Stimulated activated CD4-positive, alpha-beta T cell treated with anti-CD3 and anti-CD28 coated beads, Interleukin-1b, Interleukin-23, amount 100 ng/mL, for 1 hour (primary cell): Measurements from ENCODE around the gene EMX2.

Source experiments
- DNase-seq, 2 donors: peaks; one replicate each; pipeline ENCODE4 v3.0.0-alpha.2; 2020; ENCODE audit warnings: low read depth in 2 of 2

EMX2 gene

DNA sequence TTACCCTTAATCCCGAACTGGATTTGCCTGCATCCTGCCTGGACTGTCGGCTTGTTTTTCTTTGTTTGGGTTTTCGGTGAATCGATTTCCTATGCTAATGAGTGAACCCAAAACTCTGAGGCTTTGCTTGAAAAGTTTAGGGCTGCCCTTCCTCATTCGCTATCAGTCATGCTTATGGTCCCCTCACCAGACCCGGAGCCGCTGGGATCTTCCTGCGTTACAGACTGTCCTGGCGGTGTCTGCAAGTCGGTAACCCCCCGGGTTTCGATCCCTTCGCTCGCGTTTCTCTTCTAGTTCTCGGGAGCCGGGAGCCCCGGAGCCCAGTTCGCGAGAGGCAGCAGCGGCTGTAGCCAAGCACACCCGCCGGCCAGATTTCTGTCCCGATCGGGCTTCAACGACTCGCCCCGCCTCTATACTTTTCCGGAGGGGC lies 2.2 kb downstream of the EMX2 start:
- no peak for DNase-seq

DNA sequence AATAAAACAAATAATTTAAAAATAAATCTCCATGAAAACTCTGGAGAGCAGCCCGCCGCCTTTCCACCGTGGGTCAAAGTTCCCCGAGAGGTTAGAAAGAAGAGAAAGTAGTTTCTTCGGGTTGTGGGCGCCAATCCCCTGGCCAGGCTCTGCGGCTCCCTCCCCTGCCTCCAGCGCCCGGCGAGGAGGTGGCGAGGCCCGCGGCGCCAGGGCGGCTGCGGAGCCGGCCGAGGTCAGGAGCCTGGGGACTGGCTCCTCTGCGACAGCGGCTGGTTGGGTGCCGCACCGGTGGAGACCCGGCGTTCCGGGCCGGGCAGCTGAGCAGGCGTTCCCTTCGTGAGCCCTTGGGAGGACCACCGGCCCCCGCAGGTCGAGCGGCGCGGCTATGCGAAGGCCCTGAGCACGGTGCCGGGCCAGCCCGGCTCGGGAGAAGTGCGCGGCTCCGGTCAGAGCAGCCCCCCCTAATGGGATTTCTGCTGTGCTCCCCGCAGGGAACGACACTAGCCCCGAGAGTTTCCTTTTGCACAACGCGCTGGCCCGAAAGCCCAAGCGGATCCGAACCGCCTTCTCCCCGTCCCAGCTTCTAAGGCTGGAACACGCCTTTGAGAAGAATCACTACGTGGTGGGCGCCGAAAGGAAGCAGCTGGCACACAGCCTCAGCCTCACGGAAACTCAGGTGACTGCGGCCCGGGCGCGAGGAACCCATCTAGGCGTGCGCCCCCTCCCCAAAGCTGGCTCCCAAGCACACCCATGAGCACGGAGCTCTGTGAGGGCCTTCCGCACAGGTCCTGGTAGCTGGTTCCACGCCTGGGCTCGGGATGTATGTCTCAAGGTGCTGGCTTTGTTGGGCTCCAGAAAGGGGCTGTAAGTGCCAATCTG lies 2.8 kb downstream of the EMX2 start:
- DNase-seq = no peak

DNA sequence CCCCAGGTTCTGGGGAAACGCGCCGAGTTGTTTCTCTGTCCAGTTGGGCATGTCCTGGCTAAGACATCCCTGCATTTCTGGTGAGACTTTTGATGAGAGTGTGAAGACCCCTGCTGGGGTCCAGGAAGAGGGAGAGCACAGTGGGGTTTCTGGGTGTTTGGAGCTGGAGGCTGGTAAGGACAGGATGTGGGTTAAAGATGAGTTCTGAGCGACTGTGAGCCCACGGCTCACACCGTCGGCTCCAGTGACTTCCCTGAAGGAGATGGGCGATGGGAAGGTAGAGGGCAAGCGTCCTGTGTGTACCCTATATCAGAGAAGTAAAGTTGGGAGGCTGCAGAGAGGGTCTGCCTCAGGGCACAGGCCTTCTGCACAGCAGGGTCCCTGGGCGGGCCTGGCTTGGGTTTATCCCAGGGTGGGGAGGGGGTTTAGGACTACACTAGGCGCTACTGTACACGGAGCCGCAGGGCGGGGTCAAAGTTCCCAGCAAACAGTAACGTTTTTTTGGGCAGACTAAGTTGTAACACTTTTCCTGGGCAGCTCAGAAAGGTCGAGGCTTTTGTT lies 3.6 kb downstream of the EMX2 start:
- no peak for DNase-seq

DNA sequence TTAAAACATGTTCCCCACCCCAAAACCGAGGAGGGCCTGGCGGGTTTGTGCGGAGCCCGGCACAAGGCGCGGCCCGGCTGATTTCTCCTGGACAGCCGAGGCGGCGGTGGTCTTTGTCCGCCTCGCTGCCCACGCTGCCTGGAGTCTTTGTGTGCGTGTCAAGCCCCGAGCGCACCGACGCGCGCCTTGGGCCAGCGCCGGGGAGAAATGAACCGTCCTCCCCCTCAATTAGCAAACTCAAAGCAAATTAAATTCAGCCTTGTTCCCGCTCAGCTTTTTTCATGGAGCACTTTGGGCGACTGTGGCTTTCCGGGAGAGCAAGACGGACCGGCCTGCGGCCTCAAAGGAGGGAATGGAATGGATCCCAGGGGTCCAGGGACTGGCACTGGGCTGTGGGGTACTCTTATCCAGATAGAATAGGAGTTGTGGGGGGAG lies 4.1 kb downstream of the EMX2 start:
- DNase-seq = no peak

DNA sequence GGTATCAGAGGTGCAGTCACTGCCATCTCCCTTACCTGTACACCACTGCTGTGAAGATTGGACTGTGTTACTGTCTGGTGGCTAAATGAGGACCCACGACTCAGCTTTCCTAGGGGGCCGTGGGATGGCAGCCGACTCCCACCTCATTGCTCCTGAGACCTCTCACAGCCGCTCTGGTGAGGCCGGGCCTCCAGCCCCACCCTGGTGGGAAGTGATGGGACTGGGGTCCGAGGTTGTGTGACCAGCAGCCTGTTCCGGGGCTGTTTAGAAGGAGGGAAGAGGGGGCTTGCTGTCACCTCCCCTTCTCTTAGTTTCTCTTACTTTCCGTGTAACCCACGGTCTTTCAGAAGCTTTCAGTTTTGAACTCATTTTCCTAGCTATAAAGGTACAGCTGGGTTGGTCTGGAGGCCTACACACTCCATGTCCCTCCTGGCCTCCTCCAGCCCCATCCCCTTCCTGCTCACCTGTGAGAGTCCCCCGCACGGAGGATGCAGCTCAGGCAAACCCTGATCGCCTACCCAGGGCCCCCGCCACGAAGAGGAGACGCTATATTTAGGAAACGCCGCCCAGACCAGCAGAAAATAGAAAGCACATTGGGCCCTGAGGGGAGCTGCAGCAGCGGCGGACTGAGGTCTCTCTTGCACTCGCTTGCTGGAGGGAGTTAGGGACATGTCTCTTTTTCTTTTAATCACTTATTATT lies 4.6 kb downstream of the EMX2 start:
- DNase-seq = no peak

DNA sequence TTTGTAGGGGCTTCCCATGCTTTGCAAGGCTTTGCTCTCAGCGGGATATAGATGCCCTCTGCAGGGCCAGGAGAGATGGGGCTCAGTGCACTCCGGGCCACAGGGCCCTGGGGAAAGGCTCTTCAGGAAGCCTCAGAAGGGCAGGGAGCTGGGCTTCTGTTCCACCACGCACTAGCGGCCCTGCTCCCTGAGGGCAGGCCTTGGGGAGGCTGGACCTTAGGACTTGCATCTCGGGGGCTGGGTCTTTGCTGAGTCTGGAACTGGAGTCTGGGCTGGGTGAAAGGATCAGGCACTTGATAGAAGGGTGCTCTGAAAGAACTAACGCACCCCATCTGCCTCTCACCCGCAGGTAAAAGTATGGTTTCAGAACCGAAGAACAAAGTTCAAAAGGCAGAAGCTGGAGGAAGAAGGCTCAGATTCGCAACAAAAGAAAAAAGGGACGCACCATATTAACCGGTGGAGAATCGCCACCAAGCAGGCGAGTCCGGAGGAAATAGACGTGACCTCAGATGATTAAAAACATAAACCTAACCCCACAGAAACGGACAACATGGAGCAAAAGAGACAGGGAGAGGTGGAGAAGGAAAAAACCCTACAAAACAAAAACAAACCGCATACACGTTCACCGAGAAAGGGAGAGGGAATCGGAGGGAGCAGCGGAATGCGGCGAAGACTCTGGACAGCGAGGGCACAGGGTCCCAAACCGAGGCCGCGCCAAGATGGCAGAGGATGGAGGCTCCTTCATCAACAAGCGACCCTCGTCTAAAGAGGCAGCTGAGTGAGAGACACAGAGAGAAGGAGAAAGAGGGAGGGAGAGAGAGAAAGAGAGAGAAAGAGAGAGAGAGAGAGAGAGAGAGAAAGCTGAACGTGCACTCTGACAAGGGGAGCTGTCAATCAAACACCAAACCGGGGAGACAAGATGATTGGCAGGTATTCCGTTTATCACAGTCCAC lies 5.4 kb downstream of the EMX2 start:
- DNase-seq = no peak

DNA sequence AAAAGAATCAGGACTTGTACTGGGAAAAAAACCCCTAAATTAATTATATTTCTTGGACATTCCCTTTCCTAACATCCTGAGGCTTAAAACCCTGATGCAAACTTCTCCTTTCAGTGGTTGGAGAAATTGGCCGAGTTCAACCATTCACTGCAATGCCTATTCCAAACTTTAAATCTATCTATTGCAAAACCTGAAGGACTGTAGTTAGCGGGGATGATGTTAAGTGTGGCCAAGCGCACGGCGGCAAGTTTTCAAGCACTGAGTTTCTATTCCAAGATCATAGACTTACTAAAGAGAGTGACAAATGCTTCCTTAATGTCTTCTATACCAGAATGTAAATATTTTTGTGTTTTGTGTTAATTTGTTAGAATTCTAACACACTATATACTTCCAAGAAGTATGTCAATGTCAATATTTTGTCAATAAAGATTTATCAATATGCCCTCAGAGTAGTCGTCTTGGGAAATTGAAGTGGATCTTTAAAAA lies 6.6 kb downstream of the EMX2 start:
- DNase-seq = no peak

DNA sequence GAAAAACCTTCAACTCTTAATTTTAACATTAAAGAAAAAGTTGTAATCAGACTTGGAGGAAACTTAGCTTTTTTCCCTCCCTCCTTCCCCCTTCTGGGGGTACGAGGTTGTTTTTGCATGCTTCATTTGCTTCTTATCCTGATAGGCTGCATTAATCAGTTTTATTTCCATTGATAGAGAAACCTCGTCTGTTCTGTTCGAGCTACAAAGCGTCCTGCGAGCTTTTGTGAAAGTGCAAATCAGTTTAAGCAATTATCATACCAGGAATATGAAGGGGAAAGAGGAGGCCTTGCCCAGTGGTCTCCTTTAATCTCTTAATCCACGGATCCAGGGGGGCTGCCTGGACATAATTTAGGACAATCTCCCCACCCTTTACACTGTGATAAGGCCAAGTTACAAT lies 7.5 kb downstream of the EMX2 start:
- DNase-seq = no peak

DNA sequence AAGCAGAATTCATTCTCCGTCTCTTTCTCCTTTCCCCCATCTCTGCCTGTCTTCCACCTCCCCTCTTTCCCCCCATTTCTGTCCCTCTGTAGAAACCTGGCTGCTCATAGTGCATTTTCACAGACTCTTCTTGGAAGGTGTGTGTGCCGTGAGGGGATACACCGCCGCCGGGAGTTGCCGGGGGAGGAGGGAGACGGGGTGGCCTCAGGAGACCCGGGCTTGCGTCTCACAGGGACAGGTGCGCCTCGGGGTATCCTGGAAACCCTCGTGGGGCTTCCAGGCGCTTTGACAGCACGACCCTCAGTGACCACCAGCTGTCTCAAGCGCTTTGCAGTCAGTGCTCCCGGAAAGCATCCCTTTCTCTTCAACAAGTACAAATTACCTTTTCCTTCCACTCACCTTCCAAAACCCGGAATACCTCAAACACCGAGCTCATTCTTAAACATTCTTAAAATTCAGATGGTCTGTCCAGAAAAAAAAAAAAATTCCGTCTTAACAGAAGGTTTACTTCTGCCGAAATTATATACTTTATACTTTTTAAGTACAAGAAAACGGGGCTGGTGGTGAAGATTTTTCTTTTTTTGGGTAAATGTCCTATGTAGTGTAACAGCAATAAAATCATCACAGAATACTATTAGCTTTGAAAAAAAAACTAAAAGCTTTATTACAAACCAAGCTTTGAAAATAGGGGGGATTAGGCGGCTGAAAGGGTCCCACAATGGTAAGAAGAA lies 8.2 kb downstream of the EMX2 start:
- no peak for DNase-seq

DNA sequence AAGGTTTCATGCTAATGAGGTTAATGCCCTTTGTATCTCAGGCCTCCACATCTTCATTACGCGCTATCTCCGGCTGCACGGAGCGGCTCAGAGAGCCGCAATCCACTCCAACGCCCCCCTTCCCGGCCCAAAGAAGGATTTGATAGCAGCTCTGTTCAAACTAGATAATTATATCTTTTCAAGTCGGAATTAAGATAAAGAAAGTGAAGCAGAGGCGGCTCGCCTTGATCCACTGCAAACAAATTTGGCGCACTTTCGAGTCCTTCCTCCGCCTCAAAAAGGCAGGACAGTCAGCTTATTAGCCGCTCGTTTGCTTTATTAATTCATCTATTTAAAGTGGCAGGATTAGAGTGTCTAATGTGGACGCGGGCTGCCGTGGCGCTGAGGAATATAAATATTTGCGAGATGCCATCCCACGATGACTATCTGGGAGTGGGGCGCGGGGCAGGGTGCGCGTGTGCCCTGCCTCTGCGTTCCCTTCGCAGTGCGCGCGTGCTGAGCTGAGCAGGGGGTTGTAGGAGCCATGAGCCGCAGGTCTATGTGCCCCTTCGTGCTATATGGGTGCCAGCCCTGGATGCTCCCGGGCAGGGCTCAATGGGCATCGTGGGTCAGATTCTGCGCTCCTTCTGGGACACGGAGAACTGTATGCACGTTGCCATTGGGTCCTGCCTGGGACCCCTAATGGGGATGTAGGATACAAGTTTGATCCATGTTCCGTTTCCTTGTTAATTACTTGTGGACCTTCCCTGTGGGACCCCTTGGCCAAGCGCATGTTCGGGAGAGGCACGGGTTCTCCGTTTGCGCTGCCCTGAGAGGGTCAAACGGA lies 9.0 kb downstream of the EMX2 start:
- no peak for DNase-seq

DNA sequence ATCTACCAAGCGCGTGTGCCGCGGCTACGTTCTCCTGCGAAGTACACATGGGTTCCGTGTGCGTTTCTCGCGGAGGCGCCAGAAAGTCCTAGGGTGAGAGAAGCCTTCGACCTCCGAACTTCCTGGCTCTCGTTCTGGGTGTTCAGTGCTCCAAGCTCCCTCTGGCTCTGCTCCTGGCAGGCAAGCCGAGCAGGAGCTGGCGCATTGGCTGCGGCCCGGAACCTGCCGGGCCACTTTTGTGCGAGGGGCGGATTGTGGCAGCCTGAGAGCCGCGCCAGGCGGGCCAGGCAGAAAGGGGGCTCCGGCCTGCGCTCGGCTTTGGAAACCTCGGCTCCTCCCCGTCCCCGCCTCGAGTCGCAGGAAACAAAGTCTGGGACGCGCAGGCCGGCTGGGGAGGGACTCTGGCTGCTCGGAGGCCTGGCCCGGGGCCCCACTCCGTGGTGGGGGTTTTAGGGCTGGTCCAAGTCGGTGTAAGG lies 9.6 kb downstream of the EMX2 start:
- DNase-seq = no peak

DNA sequence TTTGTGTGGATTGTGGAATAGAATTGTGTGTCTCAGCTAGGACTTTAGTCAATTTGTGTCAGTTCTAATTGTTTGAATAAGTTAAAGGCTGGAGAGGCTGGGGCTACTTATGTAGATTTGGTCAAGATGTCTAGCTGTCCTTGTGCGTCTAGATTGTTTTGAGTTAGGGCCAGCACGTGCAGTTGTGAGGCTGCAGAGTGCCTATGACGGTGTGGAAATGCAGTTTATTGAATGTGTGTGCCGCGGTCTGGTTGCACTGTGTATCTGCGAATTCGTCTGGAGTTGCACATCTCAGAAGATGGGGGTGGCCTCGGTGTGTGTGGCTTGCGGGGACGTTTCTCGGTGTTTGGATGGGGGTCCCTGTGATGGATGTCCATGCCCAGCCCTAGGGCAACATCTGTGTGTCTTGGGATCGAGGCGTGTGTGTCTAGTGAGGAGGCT lies 10.2 kb downstream of the EMX2 start:
- no peak for DNase-seq

DNA sequence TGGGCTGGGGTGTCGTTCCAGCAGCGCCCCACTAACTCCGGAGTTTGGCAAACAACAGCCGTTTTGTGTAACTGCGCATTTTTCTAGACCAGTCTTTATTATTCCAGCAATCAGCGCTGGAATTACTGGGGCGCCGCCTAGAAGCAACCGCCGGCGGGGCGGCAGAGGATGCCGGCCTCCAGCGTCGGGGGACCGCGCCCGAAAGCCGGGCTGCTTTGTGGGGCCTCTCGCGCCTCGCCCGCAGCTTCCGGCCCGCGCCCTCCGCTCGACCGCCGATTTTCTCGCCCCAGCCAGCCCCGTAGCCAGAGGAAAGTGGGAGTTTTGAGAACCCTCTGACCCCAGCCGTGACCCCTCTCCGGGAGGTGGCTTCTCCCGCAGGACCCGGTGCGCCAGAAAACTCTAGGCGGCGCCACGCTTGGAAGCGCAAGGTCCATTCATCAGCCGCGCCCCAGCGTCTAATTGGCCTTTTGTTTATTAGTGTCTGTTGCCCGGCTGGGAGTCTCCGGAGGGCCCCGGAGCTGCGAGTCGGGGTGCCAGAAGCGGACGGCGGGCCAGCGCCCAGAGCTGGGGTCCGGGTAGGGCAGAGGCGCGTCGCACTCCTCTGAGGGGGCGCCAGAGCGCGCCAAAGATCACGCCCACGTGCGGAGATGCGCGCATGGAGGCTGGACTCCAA lies 10.7 kb downstream of the EMX2 start:
- DNase-seq = no peak

DNA sequence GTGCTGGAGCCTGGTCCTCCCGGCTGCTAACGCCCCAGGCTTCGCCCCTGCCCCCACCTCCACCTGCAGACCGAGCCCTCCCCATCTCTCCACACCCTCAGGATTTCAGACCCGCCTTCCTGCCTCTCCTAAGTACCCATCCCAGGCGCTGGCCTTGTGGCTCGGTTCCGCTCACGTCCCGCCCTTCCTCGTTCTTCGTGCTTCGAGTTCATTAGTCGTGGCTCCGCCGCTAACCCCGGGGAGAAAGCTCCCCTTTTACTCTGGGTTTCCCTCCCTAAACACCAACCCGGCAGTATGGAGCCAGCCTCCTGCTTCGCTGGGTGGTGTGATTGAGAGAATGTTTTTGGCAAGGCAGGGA lies 11.2 kb downstream of the EMX2 start:
- DNase-seq = no peak

DNA sequence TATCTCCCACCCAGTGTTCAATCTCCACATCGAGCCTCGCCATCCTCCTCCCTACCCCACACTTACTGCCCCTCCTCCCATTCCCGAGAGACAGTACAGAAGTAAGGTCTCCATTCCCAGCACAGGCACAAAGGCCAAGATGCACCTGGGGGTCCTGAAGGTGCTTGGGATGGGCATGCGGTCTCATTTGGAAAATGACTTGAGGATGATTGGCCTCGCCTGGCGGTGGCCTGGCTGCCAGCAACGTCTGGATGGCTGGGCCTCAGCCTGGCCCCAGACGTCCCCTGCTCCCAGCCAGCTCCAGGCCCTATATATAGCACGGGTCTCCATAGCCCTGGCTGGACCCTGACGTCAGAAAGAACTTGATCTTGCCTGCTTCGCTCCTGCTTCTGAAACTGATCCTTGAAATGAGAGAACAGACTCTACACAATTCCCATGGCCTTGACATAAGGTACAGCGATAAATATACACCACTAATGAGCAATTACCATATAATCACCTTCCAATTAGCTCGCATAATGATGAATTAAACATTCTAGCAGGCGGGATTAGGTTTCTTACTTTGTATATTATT lies 11.8 kb downstream of the EMX2 start:
- DNase-seq = no peak

DNA sequence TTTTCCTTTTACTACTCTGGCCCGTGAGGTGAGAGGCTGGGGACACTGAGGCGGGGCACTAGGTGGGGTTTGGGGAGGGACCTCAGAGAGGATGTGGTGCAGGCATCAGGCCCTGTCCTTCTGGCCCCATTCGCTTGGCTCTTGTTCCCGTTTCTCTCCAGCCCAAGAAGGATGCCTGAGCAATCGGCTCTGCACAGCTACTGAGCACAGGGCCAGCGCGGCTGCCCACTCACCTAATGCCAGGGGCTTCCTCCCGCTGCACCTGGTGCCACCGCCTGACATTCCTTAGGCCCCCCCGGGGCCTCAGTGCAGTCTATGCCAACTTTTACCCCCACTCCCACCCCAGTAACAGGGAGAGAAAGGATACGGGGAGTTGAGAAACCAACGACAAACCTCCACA lies 12.5 kb downstream of the EMX2 start:
- no peak for DNase-seq

DNA sequence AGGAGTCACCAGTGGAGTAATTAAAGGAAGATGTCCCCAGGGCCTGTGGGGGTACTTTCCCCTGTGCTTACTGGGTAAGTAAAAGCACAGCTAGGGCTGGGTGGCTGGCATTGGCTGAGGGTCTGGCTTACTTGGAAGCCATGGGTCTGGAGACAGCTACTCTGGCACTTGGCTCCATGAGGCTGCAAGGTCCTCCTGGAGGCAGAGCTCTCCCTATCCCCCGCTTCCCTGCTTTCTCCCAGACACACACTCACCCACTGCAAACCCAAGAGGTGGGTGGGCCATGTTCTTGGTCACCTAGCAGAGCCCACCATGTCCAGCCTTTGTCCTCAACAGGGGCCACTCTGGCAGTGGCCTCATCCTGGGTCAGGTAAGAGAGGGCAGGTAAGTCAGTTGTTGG lies 13.3 kb downstream of the EMX2 start:
- DNase-seq = no peak

DNA sequence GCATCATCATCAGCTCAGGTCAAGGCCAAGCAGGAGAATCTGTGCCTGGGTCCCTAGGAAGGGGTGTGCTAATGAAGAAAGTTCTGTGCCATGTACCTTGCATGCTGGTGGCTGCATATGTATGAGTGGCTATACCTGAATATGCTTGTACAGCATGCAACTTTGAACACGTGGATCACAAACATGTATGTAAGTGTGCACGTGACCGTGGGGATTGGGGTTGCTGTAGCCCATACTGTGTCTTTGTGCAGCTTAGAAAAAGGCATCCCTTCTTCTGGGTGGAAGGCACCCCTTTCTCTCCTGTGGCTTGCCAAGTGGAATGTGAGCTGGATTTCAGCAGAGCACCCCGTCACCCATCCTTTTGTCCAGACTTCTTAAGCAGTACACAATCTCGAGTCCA lies 13.8 kb downstream of the EMX2 start:
- no peak for DNase-seq

DNA sequence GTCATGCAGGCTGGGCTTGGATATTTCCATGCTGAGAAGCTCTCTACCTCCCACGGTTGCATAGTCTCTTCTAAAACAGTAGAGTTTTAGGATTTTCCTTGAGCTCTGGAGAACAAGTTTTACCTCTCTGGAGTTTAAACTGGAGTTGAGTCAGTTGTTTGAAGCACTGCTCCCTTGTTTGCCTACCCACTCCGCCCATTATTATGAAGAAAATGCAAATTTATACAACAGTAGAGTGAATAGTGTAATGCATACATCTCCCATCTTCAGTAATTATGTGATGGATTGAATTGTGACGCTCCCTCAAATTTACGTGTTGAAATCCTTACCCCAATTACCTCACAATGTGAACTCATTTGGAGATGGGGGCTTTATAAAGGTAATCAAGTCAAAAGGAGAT lies 17.2 kb downstream of the EMX2 start:
- DNase-seq = no peak
